K562 (cell line): ENCODE results near the gene DNMT1. TPM values are rescaled to one million over a fixed set of nuclear protein-coding genes. Genes with fewer than 3 reads are reported as not detected.

ENCODE experiments used
- ARID1B ChIP-seq: fragments of 450-650 bp; IDR thresholded peaks from 2 replicates; pipeline ENCODE4 v1.6.1; 2016; ENCODE audit warnings: antibody characterized with exemption, mild to moderate bottlenecking, inconsistent platforms
- BCLAF1 ChIP-seq, 2 experiments: fragments of 450-650 bp in 1 of 2; IDR thresholded peaks; 2 replicates each; pipeline ENCODE4 v1.6.1; 2011 to 2017; ENCODE audit warnings: low read depth in 2 of 2, antibody characterized with exemption in 1 of 2, borderline replicate concordance in 1 of 2, low read length in 1 of 2, mild to moderate bottlenecking in 1 of 2, mixed read lengths in 1 of 2; ENCODE audit not compliant: control insufficient read depth in 1 of 2
- EHMT2 ChIP-seq: fragments of 450-650 bp; IDR thresholded peaks from 2 replicates; pipeline ENCODE4 v1.6.1; 2018; ENCODE audit warnings: antibody characterized with exemption
- FOXJ3 ChIP-seq: sonication (generic); formaldehyde crosslinking; IDR thresholded peaks from 2 replicates; pipeline ENCODE4 v1.4.0; 2020; ENCODE audit warnings: mild to moderate bottlenecking, missing genetic modification reagents
- HCFC1 ChIP-seq: IDR thresholded peaks from 2 replicates; pipeline ENCODE4 v1.6.1; 2012; ENCODE audit warnings: low read depth, low read length, improper control_type of control experiment
- KDM2B ChIP-seq: fragments of 250-450 bp; sonication (Bioruptor Pico); IDR thresholded peaks from 2 replicates; pipeline ENCODE4 v1.8.0; 2021; ENCODE audit warnings: mild to moderate bottlenecking, moderate library complexity
- L3MBTL2 ChIP-seq: fragments of 450-650 bp; IDR thresholded peaks from 2 replicates; pipeline ENCODE4 v1.6.1; 2016; ENCODE audit warnings: mild to moderate bottlenecking, moderate library complexity
- LCOR ChIP-seq: sonication (generic); formaldehyde crosslinking; IDR thresholded peaks from 2 replicates; pipeline ENCODE4 v1.8.0; 2022; ENCODE audit warnings: mild to moderate bottlenecking, missing genetic modification reagents
- MAFG ChIP-seq: fragments of 450-650 bp; conservative IDR thresholded peaks from 2 replicates; pipeline ENCODE4 v1.6.1; 2016; ENCODE audit warnings: missing genetic modification characterization, missing compliant biosample characterization
- NFRKB ChIP-seq: fragments of 450-650 bp; IDR thresholded peaks from 2 replicates; pipeline ENCODE4 v1.6.1; 2016; ENCODE audit warnings: low read depth
- NR2C1 ChIP-seq, 2 experiments: fragments of 450-650 bp; IDR thresholded peaks; 2 replicates each; pipeline ENCODE4 v1.6.1; 2017; ENCODE audit warnings: mild to moderate bottlenecking in 2 of 2, antibody characterized with exemption in 1 of 2, inconsistent platforms in 1 of 2, missing compliant biosample characterization in 1 of 2, missing genetic modification characterization in 1 of 2
- RERE ChIP-seq: sonication (generic); formaldehyde crosslinking; IDR thresholded peaks from 2 replicates; pipeline ENCODE4 v1.8.0; 2023; ENCODE audit warnings: missing genetic modification reagents, mild to moderate bottlenecking, borderline replicate concordance
- SIN3B ChIP-seq: fragments of 450-650 bp; IDR thresholded peaks from 2 replicates; pipeline ENCODE4 v1.6.1; 2017; ENCODE audit warnings: low read depth, mild to moderate bottlenecking, moderate library complexity
- TAF1 ChIP-seq: IDR thresholded peaks from 2 replicates; pipeline ENCODE4 v1.6.1; 2011; ENCODE audit warnings: mild to moderate bottlenecking, low read length, moderate library complexity; ENCODE audit not compliant: insufficient read depth, control insufficient read depth, severe bottlenecking; ENCODE audit errors: extremely low read depth
- ZC3H4 ChIP-seq: sonication (generic); formaldehyde crosslinking; IDR thresholded peaks from 2 replicates; pipeline ENCODE4 v1.9.0; 2021; ENCODE audit warnings: missing genetic modification reagents, borderline replicate concordance
- ZNF133 ChIP-seq: fragments of 250-450 bp; sonication (Bioruptor Pico); IDR thresholded peaks from 2 replicates; pipeline ENCODE4 v1.4.0; 2020; ENCODE audit warnings: mild to moderate bottlenecking
- ZNF282 ChIP-seq: sonication (generic); formaldehyde crosslinking; IDR thresholded peaks from 2 replicates; pipeline ENCODE4 v1.8.1; 2023; ENCODE audit warnings: missing genetic modification reagents
- ZNF384 ChIP-seq: IDR thresholded peaks from 2 replicates; pipeline ENCODE4 v1.6.1; 2012; ENCODE audit warnings: low read depth, low read length, improper control_type of control experiment
- ZNF507 ChIP-seq: conservative IDR thresholded peaks from 2 replicates; pipeline ENCODE4 v1.6.1; 2017; ENCODE audit warnings: missing genetic modification characterization, missing compliant biosample characterization
- ZNF77 ChIP-seq: fragments of 250-450 bp; sonication (Bioruptor Pico); IDR thresholded peaks from 2 replicates; pipeline ENCODE4 v1.5.0; 2020
- polyA plus RNA-seq, 8 experiments: library from polyadenylated mRNA; depleted of rRNA in 4 of 8; stranded (reverse) in 5 of 8; unstranded in 3 of 8; fragments of >200 nt; fragmentation: Nextera tagmentation in 2 of 8; fragmentation: Illumina TruSeq in 1 of 8; extraction: Ambion mirVana in 2 of 8; extraction: Trizol in 1 of 8; gene quantifications; 2 replicates each; pipeline versions ENCODE4 v1.2.1 to v1.2.3, GENCODE V29; 2011 to 2014; ENCODE audit warnings: inconsistent platforms in 1 of 8, missing spikeins in 1 of 8
- total RNA-seq, 7 experiments: library from RNA; depleted of rRNA in 6 of 7; stranded (reverse); fragments of >200 nt in 6 of 7; fragmentation: Illumina TruSeq in 2 of 7; extraction: Trizol in 2 of 7; gene quantifications; 2 replicates each; pipeline versions ENCODE4 v1.2.1 to v1.2.3, GENCODE V29; 2011 to 2021; ENCODE audit warnings: low replicate concordance in 1 of 7
- TF ChIP-seq, protein P1 (sequence below): fragments of 250-450 bp; sonication (Bioruptor Pico); IDR thresholded peaks from 2 replicates; pipeline ENCODE4 v1.9.0; 2021; ENCODE audit warnings: mild to moderate bottlenecking

DNMT1 gene
- total and polyA plus RNA-seq, 9 of the 15 experiments (the other 6 are each of a cell fraction or from before 2014, with no cell fraction given): 80.1 to 271 (median 121) TPM

- TF ChIP-seq RERE (no peak), NR2C1 (IDR thresholded peaks at IDR 0.05) (no peak), NR2C1 (tag; IDR thresholded peaks at IDR 0.05) (no peak), NFRKB (no peak), ZNF133 (CRISPR knock-in tag) (no peak), ZC3H4 (CRISPR knock-in tag) (no peak), ZNF507 (tag) (no peak), ZNF384 (no peak), KDM2B (CRISPR knock-in tag) (peak; percentile 65; the same call in 1 of the 2 replicates), FOXJ3 (no peak), TAF1 (peak; percentile 64), ARID1B (no peak), SIN3B (no peak), HCFC1 (no peak), ZNF282 (no peak), EHMT2 (no peak), LCOR (CRISPR knock-in tag) (no peak), ZNF77 (CRISPR knock-in tag) (no peak), MAFG (tag) (no peak), L3MBTL2 (no peak; the same call in 1 of the 2 replicates), BCLAF1 (IDR thresholded peaks at IDR 0.05; ENCODE audit: borderline replicate concordance in 1 of 2, control insufficient read depth in 1 of 2, low read depth in 2 of 2, low read length in 1 of 2) (no peak)
- TF ChIP-seq, protein P1, sequence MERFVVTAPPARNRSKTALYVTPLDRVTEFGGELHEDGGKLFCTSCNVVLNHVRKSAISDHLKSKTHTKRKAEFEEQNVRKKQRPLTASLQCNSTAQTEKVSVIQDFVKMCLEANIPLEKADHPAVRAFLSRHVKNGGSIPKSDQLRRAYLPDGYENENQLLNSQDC (CRISPR knock-in tag): no peak
Measured at GRCh38 chr19:10230861-10231611, 36.3 kb upstream of the DNMT1 start, which contains the start of gene S1PR2 (continued).
